ENCODE data around the gene FHIT.

FHIT gene

GRCh38 chr3:59878038-59878427 lies 1373.2 kb downstream of the FHIT start:
- TF ChIP-seq FOXP2 (optimal IDR thresholded peaks at IDR 0.05; ENCODE audit: borderline replicate concordance, extremely low read depth, extremely low read length, insufficient read depth): no peak
- TF ChIP-seq, protein P1, sequence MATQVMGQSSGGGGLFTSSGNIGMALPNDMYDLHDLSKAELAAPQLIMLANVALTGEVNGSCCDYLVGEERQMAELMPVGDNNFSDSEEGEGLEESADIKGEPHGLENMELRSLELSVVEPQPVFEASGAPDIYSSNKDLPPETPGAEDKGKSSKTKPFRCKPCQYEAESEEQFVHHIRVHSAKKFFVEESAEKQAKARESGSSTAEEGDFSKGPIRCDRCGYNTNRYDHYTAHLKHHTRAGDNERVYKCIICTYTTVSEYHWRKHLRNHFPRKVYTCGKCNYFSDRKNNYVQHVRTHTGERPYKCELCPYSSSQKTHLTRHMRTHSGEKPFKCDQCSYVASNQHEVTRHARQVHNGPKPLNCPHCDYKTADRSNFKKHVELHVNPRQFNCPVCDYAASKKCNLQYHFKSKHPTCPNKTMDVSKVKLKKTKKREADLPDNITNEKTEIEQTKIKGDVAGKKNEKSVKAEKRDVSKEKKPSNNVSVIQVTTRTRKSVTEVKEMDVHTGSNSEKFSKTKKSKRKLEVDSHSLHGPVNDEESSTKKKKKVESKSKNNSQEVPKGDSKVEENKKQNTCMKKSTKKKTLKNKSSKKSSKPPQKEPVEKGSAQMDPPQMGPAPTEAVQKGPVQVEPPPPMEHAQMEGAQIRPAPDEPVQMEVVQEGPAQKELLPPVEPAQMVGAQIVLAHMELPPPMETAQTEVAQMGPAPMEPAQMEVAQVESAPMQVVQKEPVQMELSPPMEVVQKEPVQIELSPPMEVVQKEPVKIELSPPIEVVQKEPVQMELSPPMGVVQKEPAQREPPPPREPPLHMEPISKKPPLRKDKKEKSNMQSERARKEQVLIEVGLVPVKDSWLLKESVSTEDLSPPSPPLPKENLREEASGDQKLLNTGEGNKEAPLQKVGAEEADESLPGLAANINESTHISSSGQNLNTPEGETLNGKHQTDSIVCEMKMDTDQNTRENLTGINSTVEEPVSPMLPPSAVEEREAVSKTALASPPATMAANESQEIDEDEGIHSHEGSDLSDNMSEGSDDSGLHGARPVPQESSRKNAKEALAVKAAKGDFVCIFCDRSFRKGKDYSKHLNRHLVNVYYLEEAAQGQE (IDR thresholded peaks at IDR 0.05; ENCODE audit: insufficient read depth in 1 of 2, low read depth in 2 of 2, low read length in 2 of 2): no peak
- no peak for TF ChIP-seq SIN3A (IDR thresholded peaks at IDR 0.05; ENCODE audit: borderline replicate concordance, insufficient read depth, low read length)
- no peak for TF ChIP-seq POLR2AphosphoS5 (IDR thresholded peaks at IDR 0.05; ENCODE audit: low read depth, low read length)

- TF ChIP-seq POLR2AphosphoS5 (IDR thresholded peaks at IDR 0.05; ENCODE audit: low read depth, low read length) (no peak), TAF1 (IDR thresholded peaks at IDR 0.05; ENCODE audit: borderline replicate concordance, insufficient read depth, low read length) (no peak)
These were observed 1373.8 kb downstream of the FHIT start for GRCh38 chr3:59877263-59878037.

- no peak for TF ChIP-seq POLR2AphosphoS5 (IDR thresholded peaks at IDR 0.05; ENCODE audit: low read depth, low read length)
- no peak for TF ChIP-seq FOXP2 (optimal IDR thresholded peaks at IDR 0.05; ENCODE audit: borderline replicate concordance, extremely low read depth, extremely low read length, insufficient read depth)
- TF ChIP-seq, protein P1 (IDR thresholded peaks at IDR 0.05; ENCODE audit: insufficient read depth in 1 of 2, low read depth in 2 of 2, low read length in 2 of 2): no peak
- TF ChIP-seq SIN3A (IDR thresholded peaks at IDR 0.05; ENCODE audit: borderline replicate concordance, insufficient read depth, low read length): no peak
- TF ChIP-seq TAF1 (IDR thresholded peaks at IDR 0.05; ENCODE audit: borderline replicate concordance, insufficient read depth, low read length): no peak
These were observed 1374.7 kb downstream of the FHIT start for GRCh38 chr3:59876533-59877062.

- no peak for TF ChIP-seq TAF1 (IDR thresholded peaks at IDR 0.05; ENCODE audit: borderline replicate concordance, insufficient read depth, low read length)
- TF ChIP-seq FOXP2 (optimal IDR thresholded peaks at IDR 0.05; ENCODE audit: borderline replicate concordance, extremely low read depth, extremely low read length, insufficient read depth): no peak
- TF ChIP-seq, protein P1 (IDR thresholded peaks at IDR 0.05; ENCODE audit: insufficient read depth in 1 of 2, low read depth in 2 of 2, low read length in 2 of 2): no peak
- no peak for TF ChIP-seq SIN3A (IDR thresholded peaks at IDR 0.05; ENCODE audit: borderline replicate concordance, insufficient read depth, low read length)
- no peak for TF ChIP-seq POLR2AphosphoS5 (IDR thresholded peaks at IDR 0.05; ENCODE audit: low read depth, low read length)
These were observed 1377.5 kb downstream of the FHIT start for GRCh38 chr3:59873576-59874230.

DNA sequence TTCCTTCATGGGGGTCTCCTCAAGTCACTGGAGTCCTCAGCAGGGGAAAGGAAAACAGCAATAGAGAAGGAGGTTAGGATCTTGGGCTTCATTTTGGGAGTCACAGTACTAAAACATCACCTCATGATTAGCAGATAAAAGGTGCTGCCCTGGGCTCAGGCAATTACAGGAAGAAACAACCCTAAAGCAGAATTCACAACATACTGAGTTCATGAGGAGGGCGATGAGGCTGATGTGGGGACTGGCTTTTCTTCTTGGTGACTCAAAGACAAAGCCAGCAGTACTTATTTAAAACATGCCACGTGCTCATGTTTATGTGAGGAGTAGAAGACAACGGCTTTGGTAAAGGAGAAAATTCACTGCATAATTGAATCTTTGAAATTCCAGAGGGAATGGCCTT lies 1379.1 kb downstream of the FHIT start:
- no peak for TF ChIP-seq FOXP2 (optimal IDR thresholded peaks at IDR 0.05; ENCODE audit: borderline replicate concordance, extremely low read depth, extremely low read length, insufficient read depth)
- no peak for TF ChIP-seq SIN3A (IDR thresholded peaks at IDR 0.05; ENCODE audit: borderline replicate concordance, insufficient read depth, low read length)
- TF ChIP-seq TAF1 (IDR thresholded peaks at IDR 0.05; ENCODE audit: borderline replicate concordance, insufficient read depth, low read length): no peak
